NCI-H128 (cell line): ENCODE data around the gene HOXA11.

ENCODE experiments used
- DNase-seq: peaks from one replicate; lab custom pipeline; 2025; ENCODE audit not compliant: unreplicated experiment; lab: John Stamatoyannopoulos, UW

HOXA11 gene

GRCh38 chr7:27148756-27149641, 36.0 kb downstream of the HOXA11 start:
- DNase-seq: no peak

GRCh38 chr7:27148031-27148755, 36.8 kb downstream of the HOXA11 start:
- no peak for DNase-seq

GRCh38 chr7:27147199-27148030, 37.6 kb downstream of the HOXA11 start, which contains the start of gene HOXA6:
TSS of gene HOXA6 (minus strand) at chr7:27147774. CDS start at chr7:27147749, 25 bp downstream.
- peak; percentile 31 for DNase-seq

- no peak for DNase-seq
These were observed 38.4 kb downstream of the HOXA11 start for GRCh38 chr7:27146491-27147198.

GRCh38 chr7:27145914-27146412, 39.1 kb downstream of the HOXA11 start:
- DNase-seq: no peak

- DNase-seq: no peak
These were observed 39.7 kb downstream of the HOXA11 start for GRCh38 chr7:27145165-27145913.

- no peak for DNase-seq
These were observed 40.3 kb downstream of the HOXA11 start for GRCh38 chr7:27144781-27145164.

- DNase-seq: no peak
These were observed 40.9 kb downstream of the HOXA11 start for GRCh38 chr7:27143950-27144780.

GRCh38 chr7:27143023-27143949, 41.7 kb downstream of the HOXA11 start, which contains the start of gene HOXA5:
TSS of gene HOXA5 (minus strand) at chr7:27143681. CDS start at chr7:27143607, 74 bp downstream.
- DNase-seq: peak; percentile 21

- DNase-seq: no peak
These were observed 42.4 kb downstream of the HOXA11 start for GRCh38 chr7:27142580-27143022.

- DNase-seq: no peak
These were observed 43.0 kb downstream of the HOXA11 start for GRCh38 chr7:27141923-27142579.

- DNase-seq: no peak
These were observed 43.7 kb downstream of the HOXA11 start for GRCh38 chr7:27141137-27141922.

- no peak for DNase-seq
These were observed 44.7 kb downstream of the HOXA11 start for GRCh38 chr7:27140126-27140857.

- DNase-seq: no peak
These were observed 45.5 kb downstream of the HOXA11 start for GRCh38 chr7:27139334-27140125.

- DNase-seq: no peak
These were observed 46.1 kb downstream of the HOXA11 start for GRCh38 chr7:27138985-27139333.
